Measurements from ENCODE around the gene SPOCK1. TPM values are rescaled to one million over a fixed set of nuclear protein-coding genes. Genes with fewer than 3 reads are reported as not detected.
"Not testable (repeated sequence)": the region's sequence is repeated elsewhere in the genome, so short reads cannot be mapped to it uniquely, and the experiment has no call there.

SPOCK1 gene
- total and polyA plus RNA-seq, 2 experiments from 2014 or later, result 8.2 to 10.5 TPM

- no peak for TF ChIP-seq STAT1 (IDR thresholded peaks at IDR 0.05; ENCODE audit: unreplicated experiment)
- H3K4me3 ChIP-seq, result no peak overlapping the region
- no peak for ATAC-seq
- Mint-ChIP-seq H3K27ac (no peak overlapping the region), H3K27me3 (ENCODE audit: insufficient read depth, low read depth, poor library complexity) (peaks cover 4% of the 10 kb centered on the region), H3K36me3 (ENCODE audit: low read depth) (no peaks in the 10 kb centered on the region), H3K4me1 (no peaks in the 10 kb centered on the region), H3K4me3 (no peak overlapping the region), H3K9me3 (no peaks in the 10 kb centered on the region)
- no peaks in the 10 kb centered on the region for H3K27me3 ChIP-seq (ENCODE audit: insufficient read depth)
- H3K36me3 ChIP-seq (ENCODE audit: insufficient read depth), result no peaks in the 10 kb centered on the region
- no peaks in the 10 kb centered on the region for H3F3A ChIP-seq (replicated peaks; ENCODE audit: low read depth)
- H3K4me1 ChIP-seq (ENCODE audit: insufficient read depth), result no peaks in the 10 kb centered on the region
- no peak overlapping the region for H3K4me2 ChIP-seq
- H4K20me1 ChIP-seq (replicated peaks; ENCODE audit: insufficient read depth), result no peaks in the 10 kb centered on the region
- H3K27ac ChIP-seq (ENCODE audit: low read depth), result no peak overlapping the region
- no peaks in the 10 kb centered on the region for H3K9me2 ChIP-seq (ENCODE audit: insufficient read depth)
- no peak overlapping the region for H2AFZ ChIP-seq
- no peaks in the 10 kb centered on the region for H3K79me2 ChIP-seq (replicated peaks; ENCODE audit: insufficient read depth)
- no peak for DNase-seq (ENCODE audit: low spot score)
Measured at GRCh38 chr5:137262818-137263217, 236.3 kb downstream of the SPOCK1 start.

GRCh38 chr5:137260820-137261695 is 238.1 kb downstream of the SPOCK1 start:
- H3K27me3 ChIP-seq (ENCODE audit: insufficient read depth), result no peaks in the 10 kb centered on the region
- Mint-ChIP-seq H3K9me3 (no peaks in the 10 kb centered on the region), H3K27me3 (ENCODE audit: insufficient read depth, low read depth, poor library complexity) (peaks cover 7% of the 10 kb centered on the region), H3K4me3 (no peak overlapping the region), H3K36me3 (ENCODE audit: low read depth) (no peaks in the 10 kb centered on the region), H3K4me1 (no peaks in the 10 kb centered on the region), H3K27ac (no peak overlapping the region)
- H3K9me2 ChIP-seq (ENCODE audit: insufficient read depth), result no peaks in the 10 kb centered on the region
- no peaks in the 10 kb centered on the region for H3K79me2 ChIP-seq (replicated peaks; ENCODE audit: insufficient read depth)
- no peak overlapping the region for H3K4me3 ChIP-seq
- no peaks in the 10 kb centered on the region for H3F3A ChIP-seq (replicated peaks; ENCODE audit: low read depth)
- no peaks in the 10 kb centered on the region for H4K20me1 ChIP-seq (replicated peaks; ENCODE audit: insufficient read depth)
- no peaks in the 10 kb centered on the region for H3K4me1 ChIP-seq (ENCODE audit: insufficient read depth)
- no peaks in the 10 kb centered on the region for H3K36me3 ChIP-seq (ENCODE audit: insufficient read depth)
- ATAC-seq (no peak), DNase-seq (ENCODE audit: low spot score) (no peak)
- H3K4me2 ChIP-seq, result no peak overlapping the region
- TF ChIP-seq ZNF462 (CRISPR knock-in tag; IDR thresholded peaks at IDR 0.05) (no peak), EZH2 (IDR thresholded peaks at IDR 0.05; ENCODE audit: low read depth, unreplicated experiment) (no peak), CREB1 (CRISPR knock-in tag; IDR thresholded peaks at IDR 0.05; ENCODE audit: low read depth) (no peak), ETS1 (IDR thresholded peaks at IDR 0.05) (no peak), NANOG (IDR thresholded peaks at IDR 0.05; ENCODE audit: borderline replicate concordance) (no peak), EZH2phosphoT487 (IDR thresholded peaks at IDR 0.05; ENCODE audit: unreplicated experiment) (no peak)
- no peak overlapping the region for H2AFZ ChIP-seq
- no peak overlapping the region for H3K27ac ChIP-seq (ENCODE audit: low read depth)

GRCh38 chr5:137259115-137259514 is 240.0 kb downstream of the SPOCK1 start:
- not testable (repeated sequence) for H3K4me2 ChIP-seq; H2AFZ ChIP-seq; H3K36me3 Mint-ChIP-seq (ENCODE audit: low read depth); H3K9me3 Mint-ChIP-seq; ATAC-seq; DNase-seq (ENCODE audit: low spot score); H3K27ac Mint-ChIP-seq; H3K9me2 ChIP-seq (ENCODE audit: insufficient read depth); H3K4me3 ChIP-seq; H3K27ac ChIP-seq (ENCODE audit: low read depth); H3K27me3 Mint-ChIP-seq (ENCODE audit: insufficient read depth, low read depth, poor library complexity); H3K79me2 ChIP-seq (replicated peaks; ENCODE audit: insufficient read depth); H3K4me1 Mint-ChIP-seq; H3K4me3 Mint-ChIP-seq; H3K36me3 ChIP-seq (ENCODE audit: insufficient read depth); H4K20me1 ChIP-seq (replicated peaks; ENCODE audit: insufficient read depth); H3F3A ChIP-seq (replicated peaks; ENCODE audit: low read depth); H3K4me1 ChIP-seq (ENCODE audit: insufficient read depth); H3K27me3 ChIP-seq (ENCODE audit: insufficient read depth)

All from GM23338 (cell line).